ENCODE measurements around the gene CLPTM1.

CLPTM1 gene

DNA sequence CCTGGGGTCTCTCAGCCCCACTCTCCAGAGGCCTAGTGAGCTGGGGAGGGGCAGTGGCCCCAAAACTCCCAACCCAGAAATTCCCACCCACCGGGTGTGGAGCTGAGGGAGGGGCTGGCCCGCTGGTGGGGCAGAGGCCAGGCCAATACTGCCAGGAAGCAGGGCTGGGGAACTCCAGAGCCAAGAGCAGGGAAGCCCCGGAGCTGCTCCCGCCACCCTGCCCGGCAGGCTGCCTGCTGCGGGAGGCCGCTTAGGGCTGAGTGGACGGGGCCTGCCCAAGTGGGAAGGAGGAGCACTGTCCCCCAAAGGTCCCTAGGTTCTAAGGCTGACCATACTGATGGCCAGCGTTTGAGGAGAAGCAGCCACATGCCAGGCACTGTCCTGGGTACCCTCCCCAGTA is 33.1 kb downstream of the CLPTM1 start:
- no peak for TF ChIP-seq EZH2phosphoT487 (conservative IDR thresholded peaks at IDR 0.05; ENCODE audit: low read length)
- TF ChIP-seq, protein P1, sequence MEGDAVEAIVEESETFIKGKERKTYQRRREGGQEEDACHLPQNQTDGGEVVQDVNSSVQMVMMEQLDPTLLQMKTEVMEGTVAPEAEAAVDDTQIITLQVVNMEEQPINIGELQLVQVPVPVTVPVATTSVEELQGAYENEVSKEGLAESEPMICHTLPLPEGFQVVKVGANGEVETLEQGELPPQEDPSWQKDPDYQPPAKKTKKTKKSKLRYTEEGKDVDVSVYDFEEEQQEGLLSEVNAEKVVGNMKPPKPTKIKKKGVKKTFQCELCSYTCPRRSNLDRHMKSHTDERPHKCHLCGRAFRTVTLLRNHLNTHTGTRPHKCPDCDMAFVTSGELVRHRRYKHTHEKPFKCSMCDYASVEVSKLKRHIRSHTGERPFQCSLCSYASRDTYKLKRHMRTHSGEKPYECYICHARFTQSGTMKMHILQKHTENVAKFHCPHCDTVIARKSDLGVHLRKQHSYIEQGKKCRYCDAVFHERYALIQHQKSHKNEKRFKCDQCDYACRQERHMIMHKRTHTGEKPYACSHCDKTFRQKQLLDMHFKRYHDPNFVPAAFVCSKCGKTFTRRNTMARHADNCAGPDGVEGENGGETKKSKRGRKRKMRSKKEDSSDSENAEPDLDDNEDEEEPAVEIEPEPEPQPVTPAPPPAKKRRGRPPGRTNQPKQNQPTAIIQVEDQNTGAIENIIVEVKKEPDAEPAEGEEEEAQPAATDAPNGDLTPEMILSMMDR (IDR thresholded peaks at IDR 0.05; ENCODE audit: insufficient read depth, low read length, poor library complexity, severe bottlenecking), result no peak
- Histone ChIP-seq H3K4me3 (ENCODE audit: insufficient read depth, low read length, poor library complexity, severe bottlenecking) (no peak overlapping the region), H4K20me1 (ENCODE audit: low read depth, low read length) (no peaks in the 10 kb centered on the region), H3K79me2 (ENCODE audit: insufficient read depth, low read length) (no peaks in the 10 kb centered on the region), H3K27me3 (ENCODE audit: low read length) (no peaks in the 10 kb centered on the region), H3K9ac (ENCODE audit: low read length) (no peak overlapping the region), H2AFZ (ENCODE audit: low read depth, low read length, severe bottlenecking) (no peak overlapping the region), H3K9me3 (ENCODE audit: insufficient read depth, low read length) (no peaks in the 10 kb centered on the region), H3K27ac (ENCODE audit: low read depth, low read length) (no peak overlapping the region), H3F3A (ENCODE audit: insufficient read depth) (no peaks in the 10 kb centered on the region), H3K4me2 (ENCODE audit: low read depth, low read length, poor library complexity, severe bottlenecking) (no peak overlapping the region), H3K9me2 (replicated peaks; ENCODE audit: insufficient read depth, low read length) (no peaks in the 10 kb centered on the region), H3K36me3 (ENCODE audit: low read length) (no peaks in the 10 kb centered on the region)

DNA sequence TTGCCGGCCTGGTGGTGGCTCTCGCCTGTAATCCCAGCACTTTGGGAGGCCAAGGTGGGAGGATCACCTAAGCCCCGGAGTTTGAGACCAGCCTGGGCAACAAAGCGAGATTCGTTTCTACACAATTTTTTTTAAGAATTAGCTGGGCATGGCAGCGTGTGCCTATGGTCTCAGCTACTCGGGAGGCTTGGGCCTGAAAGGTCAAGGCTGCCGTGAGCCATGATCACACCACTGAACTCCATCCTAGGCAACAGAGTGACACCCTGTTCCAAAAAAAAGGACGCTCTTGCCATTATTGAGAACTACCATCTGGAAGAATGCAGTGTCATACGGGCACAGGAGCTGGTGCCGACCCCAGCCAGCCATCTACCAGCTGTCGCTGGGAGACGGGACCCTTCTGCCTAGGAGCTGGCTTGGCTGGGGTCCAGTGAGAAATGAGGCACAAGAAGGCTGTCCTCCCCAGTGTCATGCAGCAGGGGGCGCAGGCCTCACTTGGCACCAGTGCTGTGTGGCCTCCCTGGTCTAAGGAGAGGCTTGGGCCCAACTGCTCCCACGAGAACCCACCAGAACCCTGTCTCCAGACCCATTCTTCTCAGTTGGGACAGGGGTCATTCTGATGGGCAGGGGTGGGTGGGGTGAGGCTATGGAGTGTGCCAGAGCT is 33.8 kb downstream of the CLPTM1 start:
- H3K27ac ChIP-seq (ENCODE audit: low read depth, low read length), result peak overlapping the region; percentile 34
- TF ChIP-seq EZH2phosphoT487 (conservative IDR thresholded peaks at IDR 0.05; ENCODE audit: low read length), result no peak
- TF ChIP-seq, protein P1 (IDR thresholded peaks at IDR 0.05; ENCODE audit: insufficient read depth, low read length, poor library complexity, severe bottlenecking), result peak; percentile 66
- no peaks in the 10 kb centered on the region for H4K20me1 ChIP-seq (ENCODE audit: low read depth, low read length)
- H3K36me3 ChIP-seq (ENCODE audit: low read length), result no peaks in the 10 kb centered on the region
- H3K4me2 ChIP-seq (ENCODE audit: low read depth, low read length, poor library complexity, severe bottlenecking), result no peak overlapping the region
- no peak overlapping the region for H3K4me3 ChIP-seq (ENCODE audit: insufficient read depth, low read length, poor library complexity, severe bottlenecking)
- no peak overlapping the region for H3K9ac ChIP-seq (ENCODE audit: low read length)
- no peaks in the 10 kb centered on the region for H3K27me3 ChIP-seq (ENCODE audit: low read length)
- H3F3A ChIP-seq (ENCODE audit: insufficient read depth), result no peaks in the 10 kb centered on the region
- H3K9me2 ChIP-seq (replicated peaks; ENCODE audit: insufficient read depth, low read length), result no peaks in the 10 kb centered on the region
- H3K79me2 ChIP-seq (ENCODE audit: insufficient read depth, low read length), result no peaks in the 10 kb centered on the region
- no peaks in the 10 kb centered on the region for H3K9me3 ChIP-seq (ENCODE audit: insufficient read depth, low read length)
- H2AFZ ChIP-seq (ENCODE audit: low read depth, low read length, severe bottlenecking), result no peak overlapping the region

- H2AFZ ChIP-seq (ENCODE audit: low read depth, low read length, severe bottlenecking), result no peak overlapping the region
These were observed 35.3 kb downstream of the CLPTM1 start for GRCh38 chr19:44990459-44990858.

More at GRCh38 chr19:44990459-44990858, 35.3 kb downstream of the CLPTM1 start:
- Histone ChIP-seq H3K27me3 (ENCODE audit: low read length) (no peaks in the 10 kb centered on the region), H3K9ac (ENCODE audit: low read length) (no peak overlapping the region), H3K4me2 (ENCODE audit: low read depth, low read length, poor library complexity, severe bottlenecking) (no peak overlapping the region), H3F3A (ENCODE audit: insufficient read depth) (no peaks in the 10 kb centered on the region), H3K36me3 (ENCODE audit: low read length) (no peaks in the 10 kb centered on the region), H3K79me2 (ENCODE audit: insufficient read depth, low read length) (no peaks in the 10 kb centered on the region), H3K27ac (ENCODE audit: low read depth, low read length) (peak overlapping the region; percentile 47; the same call in 1 of the 2 replicates), H3K9me2 (replicated peaks; ENCODE audit: insufficient read depth, low read length) (no peaks in the 10 kb centered on the region), H3K4me3 (ENCODE audit: insufficient read depth, low read length, poor library complexity, severe bottlenecking) (no peak overlapping the region), H4K20me1 (ENCODE audit: low read depth, low read length) (no peaks in the 10 kb centered on the region), H3K9me3 (ENCODE audit: insufficient read depth, low read length) (no peaks in the 10 kb centered on the region)
- TF ChIP-seq, protein P1 (IDR thresholded peaks at IDR 0.05; ENCODE audit: insufficient read depth, low read length, poor library complexity, severe bottlenecking), result no peak
- no peak for TF ChIP-seq EZH2phosphoT487 (conservative IDR thresholded peaks at IDR 0.05; ENCODE audit: low read length)

Measured in SU-DHL-6 (cell line).